ENCODE measurements around the gene SYCP2L. TPM values are rescaled to one million over a fixed set of nuclear protein-coding genes. Genes with fewer than 3 reads are reported as not detected.

SYCP2L gene
- total RNA-seq: 0.48 and 0.64 TPM in 2 replicates

DNA sequence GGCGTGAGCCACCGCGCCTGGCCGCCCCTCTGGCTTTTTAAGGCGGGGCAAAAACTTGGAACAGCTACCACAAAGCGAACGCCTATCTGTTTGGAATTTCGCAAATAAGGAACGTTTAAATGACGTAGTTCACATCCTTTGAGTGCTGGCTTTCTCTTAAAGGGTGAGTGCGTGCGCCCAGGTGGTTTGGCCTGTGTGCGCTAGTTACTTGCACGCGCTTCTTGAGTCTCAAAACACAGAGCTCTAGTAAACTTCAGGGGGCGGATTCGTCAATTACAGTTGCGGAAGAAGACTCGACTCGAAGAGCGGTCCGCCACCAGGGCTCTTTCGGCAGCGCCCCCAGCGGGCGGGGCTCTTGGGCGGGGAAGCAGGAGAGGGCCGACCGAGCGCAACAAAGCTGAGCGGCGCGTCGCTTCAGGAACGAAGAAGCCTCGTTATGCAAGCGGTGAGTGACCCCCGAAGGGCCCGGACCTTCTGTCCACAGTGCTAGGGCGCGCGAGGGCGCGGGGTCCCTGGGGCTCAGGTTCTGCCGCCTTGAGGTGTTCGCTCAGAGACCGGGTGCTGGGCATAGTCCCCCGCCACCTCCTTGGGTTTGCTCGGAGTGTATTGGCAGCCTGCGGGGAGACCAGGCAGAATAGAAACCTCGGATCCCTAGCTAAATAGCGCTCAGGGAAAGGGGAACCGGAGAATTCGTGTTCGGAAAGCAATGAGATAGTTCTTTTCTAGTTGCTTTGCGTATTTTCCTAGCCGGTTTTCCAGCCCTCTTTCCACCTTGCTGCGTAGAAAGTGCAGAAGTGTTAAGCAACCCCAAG is at the start of gene SYCP2L:
Gene SYCP2L, plus strand, starts transcription at position 362 of the 812 bp plus-strand sequence. Its CDS starts 75 bp downstream, at position 437.

DNA sequence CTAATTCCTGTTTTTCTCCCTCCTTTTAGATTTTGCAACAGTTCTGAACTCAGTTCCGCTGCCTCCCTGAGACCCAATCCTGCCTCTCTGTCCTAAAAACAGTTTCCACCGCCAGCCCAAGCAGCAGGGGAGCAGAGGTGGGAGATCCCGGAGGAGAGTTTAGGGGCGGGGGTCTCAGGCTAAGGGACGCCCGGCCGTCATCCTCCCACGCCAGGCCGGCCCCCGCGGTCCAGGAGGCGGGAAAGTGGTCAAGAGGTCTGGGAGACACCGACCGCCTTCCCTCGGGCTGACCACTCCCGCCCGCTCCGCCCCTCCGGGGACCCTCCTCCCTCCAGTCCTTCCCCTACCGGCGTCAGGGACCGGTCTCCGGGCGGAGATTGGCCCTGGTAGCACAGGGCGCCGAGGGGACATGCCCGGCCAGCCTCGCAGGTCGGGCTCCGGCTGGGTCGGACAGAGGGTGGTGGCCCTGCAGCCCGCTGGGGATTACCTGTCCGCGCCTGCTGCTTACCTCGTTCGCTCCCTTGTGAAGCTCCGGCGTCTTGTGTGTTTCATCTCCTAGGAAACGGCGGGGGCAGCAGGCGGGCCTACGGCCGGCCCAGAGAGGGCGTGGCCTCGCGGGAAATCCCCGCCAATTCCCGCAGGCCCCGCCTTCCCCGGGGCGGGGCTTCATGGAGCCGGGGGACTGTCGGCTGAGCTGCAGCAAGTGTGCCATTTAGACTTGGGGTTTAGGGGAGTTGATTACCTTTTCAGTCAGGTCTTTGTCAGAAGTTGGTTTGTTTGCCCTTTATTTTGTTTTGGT is 48.7 kb upstream of the SYCP2L start, which contains the start of gene MAK:
Gene MAK, minus strand, starts transcription at position 545 of the 799 bp plus-strand sequence. CDS start 7,891 bp downstream, outside the sequence.

Other genes with a start within 250 kb of the SYCP2L start
- gene C6orf52, start 192.4 kb upstream of the SYCP2L start, total RNA-seq: 0.96 and 1.3 TPM in 2 replicates
- 23.1 and 28.6 TPM in 2 replicates for gene PAK1IP1, start 192.1 kb upstream of the SYCP2L start, total RNA-seq
- gene TMEM14C, start 164.0 kb upstream of the SYCP2L start, total RNA-seq: 143 and 165 TPM in 2 replicates
- gene TMEM14B, start 139.2 kb upstream of the SYCP2L start, total RNA-seq: 67.6 and 84.8 TPM in 2 replicates
- gene MAK, start 48.5 kb upstream of the SYCP2L start, total RNA-seq: under 0.01 TPM in 1 of 2 replicates, not detected in the other
- gene GCM2, start 5.0 kb upstream of the SYCP2L start, total RNA-seq: not detected in 2 replicates
- under 0.01 TPM in 1 of 2 replicates, not detected in the other for gene ELOVL2, start 157.3 kb downstream of the SYCP2L start, total RNA-seq
- gene SMIM13, start 206.8 kb downstream of the SYCP2L start, total RNA-seq: 14.5 and 15.1 TPM in 2 replicates
- not detected in 2 replicates for gene ERVFRD-1, start 224.7 kb downstream of the SYCP2L start, total RNA-seq